Right atrium auricular region (tissue), 2 donors: ENCODE results near the gene MITF. TPM values are rescaled to one million over a fixed set of nuclear protein-coding genes. Genes with fewer than 3 reads are reported as not detected.

ENCODE experiments used
- DNase-seq: peaks from one replicate; pipeline ENCODE4 v3.0.0-alpha.2; 2019; ENCODE audit warnings: low spot score
- H3K27ac ChIP-seq, 2 donors: fragments of 200-600 bp; sonication (generic); 1 replicate in 1 of 2; 2 replicates in 1 of 2; pipeline ENCODE4 v1.5.1; 2016 to 2019
- H3K27me3 ChIP-seq, 2 donors: fragments of 200-600 bp; sonication (generic); one replicate each; pipeline versions ENCODE4 v1.5.1 to v1.6.0; 2017 to 2019
- H3K36me3 ChIP-seq: fragments of 200-600 bp; sonication (generic); one replicate; pipeline ENCODE4 v1.5.1; 2016
- H3K4me1 ChIP-seq, 2 donors: fragments of 200-600 bp; sonication (generic); one replicate each; pipeline versions ENCODE4 v1.5.1 to v1.6.0; 2017 to 2019
- H3K4me3 ChIP-seq, 2 donors: fragments of 200-600 bp; sonication (generic); 1 replicate in 1 of 2; 2 replicates in 1 of 2; pipeline ENCODE4 v1.5.1; 2017 to 2019; ENCODE audit warnings: mild to moderate bottlenecking in 1 of 2, moderate library complexity in 1 of 2
- H3K9me3 ChIP-seq, 2 donors: fragments of 200-600 bp; sonication (generic); one replicate each; pipeline ENCODE4 v1.5.1; 2019
- CTCF ChIP-seq, 2 donors: fragments of 200-600 bp; sonication (generic); IDR thresholded peaks; one replicate each; pipeline ENCODE4 v1.5.1; 2019; ENCODE audit warnings: antibody characterized with exemption in 2 of 2
- total RNA-seq, 2 donors: library from RNA; depleted of rRNA; stranded (reverse); fragments of >200 nt; gene quantifications; one replicate each; pipeline ENCODE4 v1.1.0, GENCODE V29; 2016

Gene MITF
- total RNA-seq, 2 donors from 2014 or later = 47.6 to 68.6 TPM

DNA sequence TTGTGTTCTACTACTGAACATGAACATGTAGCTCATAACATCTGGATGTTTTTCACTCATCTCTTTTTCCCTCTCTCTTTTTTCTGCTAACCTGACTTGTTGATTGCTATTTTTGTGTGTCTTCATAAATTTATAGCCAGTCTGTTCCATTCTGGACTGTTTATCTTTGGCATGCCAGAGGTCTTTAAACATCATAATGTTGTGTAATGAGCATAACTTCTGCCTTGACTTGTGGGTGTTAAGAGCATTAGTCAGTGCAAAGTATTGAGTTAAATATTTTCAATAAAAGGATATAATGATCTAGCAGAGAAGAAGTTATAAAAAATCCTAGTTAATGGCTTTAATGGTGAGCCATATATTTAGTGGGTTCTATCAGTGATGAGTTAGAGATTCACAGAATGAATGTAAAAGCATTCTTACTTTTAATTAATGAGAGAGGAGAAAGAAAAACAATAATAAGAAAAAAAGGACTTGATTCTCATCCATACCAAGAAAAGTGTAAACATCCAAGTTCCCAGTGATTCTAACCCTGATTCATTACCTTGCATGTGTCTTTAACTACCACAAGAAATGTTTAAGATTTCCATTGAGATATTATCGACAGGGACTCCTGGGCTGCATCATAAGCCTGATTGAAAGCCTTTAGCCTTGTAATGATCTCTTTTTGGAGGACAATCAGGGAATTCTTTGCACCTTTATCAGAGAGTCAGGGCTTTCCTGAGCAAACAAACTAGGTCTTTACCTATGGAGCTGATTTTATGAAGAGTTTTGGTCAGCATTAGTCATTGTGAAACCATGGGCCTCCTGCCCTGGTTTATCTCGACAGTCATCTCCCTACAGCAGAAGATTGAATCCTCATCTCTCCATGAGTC, 22.9 kb downstream of the MITF start:
- H3K27ac ChIP-seq = peak overlapping the region in 1 of 2 donors; percentile 63
- H3K4me1 ChIP-seq = peaks cover 0 to 72% of the 10 kb centered on the region in 2 donors
- no peaks in the 10 kb centered on the region for H3K9me3 ChIP-seq

GRCh38 chr3:69762768-69763229, 23.5 kb downstream of the MITF start:
- H3K4me1 ChIP-seq = peaks cover 0 to 78% of the 10 kb centered on the region in 2 donors
- no peak overlapping the region for H3K4me3 ChIP-seq
- no peaks in the 10 kb centered on the region for H3K27me3 ChIP-seq
- DNase-seq = no peak
- no peaks in the 10 kb centered on the region for H3K36me3 ChIP-seq
- H3K27ac ChIP-seq = peak overlapping the region in 1 of 2 donors; percentile 63
- H3K9me3 ChIP-seq = no peaks in the 10 kb centered on the region
- TF ChIP-seq CTCF (IDR thresholded peaks at IDR 0.05) = no peak

More for the DNA sequence above, 22.9 kb downstream of the MITF start:
- H3K27me3 ChIP-seq = no peaks in the 10 kb centered on the region
- H3K36me3 ChIP-seq = no peaks in the 10 kb centered on the region
- no peak for DNase-seq
- no peak overlapping the region for H3K4me3 ChIP-seq
- no peak for TF ChIP-seq CTCF (IDR thresholded peaks at IDR 0.05)

- H3K4me1 ChIP-seq = peaks cover 0 to 85% of the 10 kb centered on the region in 2 donors
- no peaks in the 10 kb centered on the region for H3K36me3 ChIP-seq
- H3K27ac ChIP-seq = peak overlapping the region in 1 of 2 donors; percentile 63
- H3K4me3 ChIP-seq = no peak overlapping the region
- no peaks in the 10 kb centered on the region for H3K9me3 ChIP-seq
- no peak for TF ChIP-seq CTCF (IDR thresholded peaks at IDR 0.05)
- H3K27me3 ChIP-seq = no peaks in the 10 kb centered on the region
- no peak for DNase-seq
These were observed 24.2 kb downstream of the MITF start for GRCh38 chr3:69763458-69763857.

GRCh38 chr3:69764121-69764741, 25.0 kb downstream of the MITF start:
- Histone ChIP-seq H3K27me3 (no peaks in the 10 kb centered on the region), H3K4me1 (peaks cover 0 to 83% of the 10 kb centered on the region in 2 donors), H3K36me3 (no peaks in the 10 kb centered on the region), H3K4me3 (no peak overlapping the region), H3K9me3 (no peaks in the 10 kb centered on the region), H3K27ac (peak overlapping the region; percentile 33 to 63)
- DNase-seq = no peak
- no peak for TF ChIP-seq CTCF (IDR thresholded peaks at IDR 0.05)

DNA sequence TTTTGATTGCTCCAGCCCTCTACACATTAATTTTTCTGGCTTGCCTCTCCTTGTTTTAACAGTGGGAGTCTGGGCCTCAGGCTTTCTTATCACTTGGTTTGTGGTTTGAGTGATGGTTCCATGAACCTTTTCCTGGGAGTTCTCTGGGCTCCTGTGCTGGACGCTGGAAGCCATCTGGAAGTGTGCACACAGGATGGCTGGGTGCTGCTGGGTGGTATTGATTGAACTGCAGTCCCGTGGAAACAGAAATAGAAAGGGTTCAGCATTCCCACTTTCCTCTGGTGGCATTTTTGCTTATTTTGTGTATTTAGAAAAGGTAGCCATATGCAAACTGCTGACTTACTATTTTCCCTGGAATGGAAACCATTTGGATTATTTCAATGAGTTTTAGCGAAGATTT, 25.6 kb downstream of the MITF start:
- H3K4me1 ChIP-seq = peaks cover 0 to 83% of the 10 kb centered on the region in 2 donors

More for the DNA sequence above, 25.6 kb downstream of the MITF start:
- TF ChIP-seq CTCF (IDR thresholded peaks at IDR 0.05) = no peak
- no peak for DNase-seq
- no peaks in the 10 kb centered on the region for H3K27me3 ChIP-seq
- H3K36me3 ChIP-seq = no peaks in the 10 kb centered on the region
- no peak overlapping the region for H3K4me3 ChIP-seq
- no peaks in the 10 kb centered on the region for H3K9me3 ChIP-seq
- peak overlapping the region; percentile 33 to 63 for H3K27ac ChIP-seq
